Endothelial cell of umbilical vein (primary cell): ENCODE measurements around the gene CDK5R2. TPM values are rescaled to one million over a fixed set of nuclear protein-coding genes. Genes with fewer than 3 reads are reported as not detected.

Source experiments
- BruUV-seq: library from RNA; stranded (reverse); fragments of 400-500 nt; replicated peaks from 2 replicates; lab custom pipeline; 2021; lab: Mats Ljungman, UMichigan
- CTCF ChIA-PET: fragments of 300-600, 350-600 bp; sonication (Branson Sonifier 250); formaldehyde crosslinking; loops from one replicate; lab custom pipeline; 2021; ENCODE audit warnings: antibody characterized with exemption, inconsistent platforms; lab: Charles Lee
- POLR2A ChIA-PET: fragments of 300-600, 350-600 bp; sonication (Branson Sonifier 250); formaldehyde crosslinking; loops from one replicate; lab custom pipeline; 2021; ENCODE audit warnings: antibody characterized with exemption, inconsistent platforms; lab: Charles Lee
- DNase-seq: peaks from one replicate; pipeline ENCODE4 v3.0.0-alpha.2; 2011; ENCODE audit warnings: low read depth, low spot score
- FAIRE-seq: peaks from 2 replicates; lab custom pipeline; 2011; peaks lifted over from hg19 to GRCh38; lab: Jason Lieb, UNC
- H2AFZ ChIP-seq: 2 replicates; pipeline ENCODE4 v1.6.0; 2012; ENCODE audit warnings: low read depth, low read length, control low read depth, inconsistent platforms
- H3K27ac ChIP-seq: 2 replicates; pipeline ENCODE4 v1.5.1; 2011; ENCODE audit warnings: low read depth, mild to moderate bottlenecking, control low read depth, low read length, moderate library complexity; ENCODE audit not compliant: insufficient read depth
- H3K27me3 ChIP-seq, 2 experiments: 2 replicates each; pipeline versions ENCODE4 v1.6.0 to v1.6.1; 2011; ENCODE audit warnings: low read length in 2 of 2, mixed read lengths in 1 of 2; ENCODE audit not compliant: control insufficient read depth in 2 of 2, insufficient read depth in 2 of 2
- H3K36me3 ChIP-seq, 2 experiments: 2 replicates in 1 of 2; 3 replicates in 1 of 2; pipeline ENCODE4 v1.5.1; 2011; ENCODE audit warnings: low read length in 2 of 2, mild to moderate bottlenecking in 1 of 2, moderate library complexity in 1 of 2; ENCODE audit not compliant: control insufficient read depth in 2 of 2, insufficient read depth in 2 of 2; ENCODE audit errors: extremely low read depth in 1 of 2
- H3K4me1 ChIP-seq: 3 replicates; pipeline ENCODE4 v1.5.1; 2011; ENCODE audit warnings: mild to moderate bottlenecking, low read length; ENCODE audit not compliant: control insufficient read depth, insufficient read depth; ENCODE audit errors: extremely low read depth
- H3K4me2 ChIP-seq: 2 replicates; pipeline ENCODE4 v1.6.1; 2011; ENCODE audit warnings: low read length, control low read depth, mixed read lengths; ENCODE audit not compliant: insufficient read depth
- H3K4me3 ChIP-seq, 3 experiments: fragments of 200-600 bp in 1 of 3; sonication (generic), shearing (Covaris generic) in 1 of 3; replicated peaks in 1 of 3; 2 replicates each; pipeline ENCODE4 v1.5.1; 2011 to 2016; ENCODE audit warnings: control low read depth in 3 of 3, low read length in 3 of 3, mild to moderate bottlenecking in 2 of 3, inconsistent platforms in 1 of 3, low read depth in 1 of 3, moderate library complexity in 1 of 3; ENCODE audit not compliant: insufficient read depth in 1 of 3
- H3K79me2 ChIP-seq: 2 replicates; pipeline ENCODE4 v1.6.0; 2012; ENCODE audit warnings: low read length, inconsistent platforms; ENCODE audit not compliant: control insufficient read depth, insufficient read depth
- H3K9ac ChIP-seq: replicated peaks from 2 replicates; pipeline ENCODE3; 2011; ENCODE audit warnings: low read length, control low read depth; ENCODE audit not compliant: insufficient read depth; ENCODE audit errors: extremely low read depth
- H3K9me1 ChIP-seq: replicated peaks from 3 replicates; pipeline ENCODE4 v1.6.0; 2011; ENCODE audit warnings: mild to moderate bottlenecking, low read length; ENCODE audit not compliant: control insufficient read depth, insufficient read depth; ENCODE audit errors: extremely low read depth
- H3K9me3 ChIP-seq: replicated peaks from 2 replicates; pipeline ENCODE4 v1.5.1; 2012; ENCODE audit warnings: low read length, inconsistent platforms; ENCODE audit not compliant: control insufficient read depth, insufficient read depth
- H4K20me1 ChIP-seq: replicated peaks from 2 replicates; pipeline ENCODE3; 2011; ENCODE audit warnings: mild to moderate bottlenecking, low read length; ENCODE audit not compliant: control insufficient read depth, insufficient read depth; ENCODE audit errors: extremely low read depth
- EZH2 ChIP-seq: IDR thresholded peaks from 2 replicates; pipeline ENCODE4 v1.6.1; 2012; ENCODE audit warnings: borderline replicate concordance, low read depth, mild to moderate bottlenecking, moderate library complexity, low read length, inconsistent platforms; ENCODE audit not compliant: severe bottlenecking
- FOS ChIP-seq: IDR thresholded peaks from 2 replicates; pipeline ENCODE4 v1.6.1; 2011; ENCODE audit warnings: mild to moderate bottlenecking, low read length, moderate library complexity, borderline replicate concordance; ENCODE audit not compliant: insufficient read depth
- GATA2 ChIP-seq: IDR thresholded peaks from 2 replicates; pipeline ENCODE4 v1.7.0; 2011; ENCODE audit warnings: low read depth, mild to moderate bottlenecking, moderate library complexity, mixed read lengths, low read length; ENCODE audit not compliant: insufficient read length, insufficient read depth
- JUN ChIP-seq: IDR thresholded peaks from 2 replicates; pipeline ENCODE4 v1.6.1; 2011; ENCODE audit warnings: borderline replicate concordance, low read depth; ENCODE audit not compliant: insufficient read length, insufficient read depth
- MAX ChIP-seq: IDR thresholded peaks from 2 replicates; pipeline ENCODE4 v1.6.1; 2011; ENCODE audit not compliant: insufficient read depth, insufficient read length
- MYC ChIP-seq: IDR thresholded peaks from one replicate; pipeline ENCODE4 v1.6.1; 2011; ENCODE audit warnings: mild to moderate bottlenecking, low read depth, low read length
- POLR2A ChIP-seq: IDR thresholded peaks from 2 replicates; pipeline ENCODE4 v1.6.1; 2012; ENCODE audit warnings: low read depth, mild to moderate bottlenecking, control low read depth, low read length
- POLR2AphosphoS5 ChIP-seq: IDR thresholded peaks from 2 replicates; pipeline ENCODE4 v1.6.1; 2012; ENCODE audit warnings: low read depth, mild to moderate bottlenecking, control low read depth, low read length, moderate library complexity; ENCODE audit not compliant: insufficient read depth
- dilution Hi-C: fragments of 300-500 bp; cut with MboI; formaldehyde crosslinking; loops from one replicate; pipeline ENCODE4 v1.15.0; 2019; ENCODE audit warnings: low sequenced_read_pairs; ENCODE audit not compliant: extremely low pct_ligation_motif_present
- intact Hi-C: fragments of 100-400 bp; cut with micrococcal nuclease; formaldehyde crosslinking; loops from one replicate; pipeline ENCODE4 v1.10.0; 2022
- polyA plus RNA-seq, 4 experiments: library from polyadenylated mRNA; depleted of rRNA in 3 of 4; stranded (reverse) in 3 of 4; unstranded in 1 of 4; fragments of >200 nt; gene quantifications; 2 replicates each; pipeline versions ENCODE4 v1.2.1 to v1.2.3, GENCODE V29; 2011 to 2012; ENCODE audit warnings: missing spikeins in 1 of 4
- total RNA-seq: library from RNA; stranded (reverse); gene quantifications from 2 replicates; pipeline ENCODE4 v1.2.3, GENCODE V29; 2021
- TF ChIP-seq, protein P1 (sequence below), 2 donors: IDR thresholded peaks; 1 replicate in 1 of 2; 2 replicates in 1 of 2; pipeline ENCODE4 v1.5.1; 2011; ENCODE audit warnings: low read length in 2 of 2, mild to moderate bottlenecking in 2 of 2, moderate library complexity in 2 of 2, control low read depth in 1 of 2, inconsistent platforms in 1 of 2, low read depth in 1 of 2; ENCODE audit not compliant: insufficient read depth in 1 of 2; ENCODE audit errors: extremely low read depth in 1 of 2

The CDK5R2 gene
- total and polyA plus RNA-seq, 2 donors (not counting 3 experiments of a cell fraction or from before 2014, with no cell fraction given), result 0.03 TPM; not detected in 1

DNA sequence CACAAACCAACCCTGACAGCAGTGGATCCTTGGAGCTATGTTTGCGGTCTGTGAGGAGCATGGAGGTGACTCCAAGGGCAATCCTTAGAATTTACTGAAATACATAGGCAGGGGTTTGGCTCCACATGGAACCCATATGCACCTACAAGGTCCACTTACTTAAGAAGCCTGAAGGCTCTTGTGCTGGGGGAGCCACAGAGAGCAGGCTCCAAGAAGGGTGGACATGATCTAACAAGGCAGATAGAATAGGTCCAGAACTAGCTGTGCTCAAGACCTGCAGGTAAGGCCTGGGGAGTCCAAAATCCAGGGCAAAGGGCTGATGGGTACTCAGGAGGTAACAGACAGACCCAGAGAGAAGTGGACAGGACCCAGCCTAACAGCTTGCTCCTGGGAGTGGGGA, 1.2 kb upstream of the CDK5R2 start:
- no peaks in the 10 kb centered on the region for H4K20me1 ChIP-seq
- no peak overlapping the region for H3K4me3 ChIP-seq
- POLR2A ChIA-PET, result no interaction called here

More for the DNA sequence above, 1.2 kb upstream of the CDK5R2 start:
- Histone ChIP-seq H3K27ac (no peak overlapping the region), H2AFZ (no peak overlapping the region), H3K79me2 (no peaks in the 10 kb centered on the region), H3K27me3 (peaks cover 54 to 61% of the 10 kb centered on the region in 2 experiments), H3K9me1 (no peaks in the 10 kb centered on the region), H3K4me2 (no peak overlapping the region), H3K4me1 (no peaks in the 10 kb centered on the region), H3K9me3 (no peaks in the 10 kb centered on the region), H3K36me3 (no peaks in the 10 kb centered on the region), H3K9ac (no peak overlapping the region)
- intact Hi-C loops, result no loop called here
- no TSS peak for BruUV-seq
- dilution Hi-C loops, result no loop called here
- DNase-seq (no peak), FAIRE-seq (no peak)
- CTCF ChIA-PET, result interaction anchor here (1.1 to 2.0 kb wide), 2 partner anchors 22 to 82 kb away, joined by 5 to 10 read pairs; no protein-coding TSS in a partner anchor
- TF ChIP-seq MAX (no peak), JUN (no peak), GATA2 (no peak), POLR2A (no peak), MYC (no peak), EZH2 (no peak), POLR2AphosphoS5 (no peak), FOS (no peak)
- TF ChIP-seq, protein P1, sequence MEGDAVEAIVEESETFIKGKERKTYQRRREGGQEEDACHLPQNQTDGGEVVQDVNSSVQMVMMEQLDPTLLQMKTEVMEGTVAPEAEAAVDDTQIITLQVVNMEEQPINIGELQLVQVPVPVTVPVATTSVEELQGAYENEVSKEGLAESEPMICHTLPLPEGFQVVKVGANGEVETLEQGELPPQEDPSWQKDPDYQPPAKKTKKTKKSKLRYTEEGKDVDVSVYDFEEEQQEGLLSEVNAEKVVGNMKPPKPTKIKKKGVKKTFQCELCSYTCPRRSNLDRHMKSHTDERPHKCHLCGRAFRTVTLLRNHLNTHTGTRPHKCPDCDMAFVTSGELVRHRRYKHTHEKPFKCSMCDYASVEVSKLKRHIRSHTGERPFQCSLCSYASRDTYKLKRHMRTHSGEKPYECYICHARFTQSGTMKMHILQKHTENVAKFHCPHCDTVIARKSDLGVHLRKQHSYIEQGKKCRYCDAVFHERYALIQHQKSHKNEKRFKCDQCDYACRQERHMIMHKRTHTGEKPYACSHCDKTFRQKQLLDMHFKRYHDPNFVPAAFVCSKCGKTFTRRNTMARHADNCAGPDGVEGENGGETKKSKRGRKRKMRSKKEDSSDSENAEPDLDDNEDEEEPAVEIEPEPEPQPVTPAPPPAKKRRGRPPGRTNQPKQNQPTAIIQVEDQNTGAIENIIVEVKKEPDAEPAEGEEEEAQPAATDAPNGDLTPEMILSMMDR (IDR thresholded peaks at IDR 0.05; ENCODE audit: extremely low read depth in 1 of 2, insufficient read depth in 1 of 2, low read depth in 1 of 2, low read length in 2 of 2), result no peak
